Measurements from ENCODE around the gene INSYN2B.

Gene INSYN2B

GRCh38 chr5:169980418-169981053, at the start of gene INSYN2B:
Gene INSYN2B (minus strand): TSS chr5:169980495. CDS start chr5:169883898, 96,597 bp downstream.
- DNase-seq (ENCODE audit: low spot score): no peak

- DNase-seq (ENCODE audit: low spot score): no peak
Measured at GRCh38 chr5:170028124-170028523, 47.8 kb upstream of the INSYN2B start.

- no peak for DNase-seq (ENCODE audit: low spot score)
Measured at GRCh38 chr5:170025853-170026252, 45.6 kb upstream of the INSYN2B start.

GRCh38 chr5:170021506-170021905, 41.2 kb upstream of the INSYN2B start:
- no peak for DNase-seq (ENCODE audit: low spot score)

- no peak for DNase-seq (ENCODE audit: low spot score)
Measured at GRCh38 chr5:170020423-170020822, 40.1 kb upstream of the INSYN2B start.

- DNase-seq (ENCODE audit: low spot score): no peak
Measured at GRCh38 chr5:170012622-170013021, 32.3 kb upstream of the INSYN2B start.

- no peak for DNase-seq (ENCODE audit: low spot score)
Measured at GRCh38 chr5:170011751-170012150, 31.5 kb upstream of the INSYN2B start.

- DNase-seq (ENCODE audit: low spot score): no peak
Measured at GRCh38 chr5:170010595-170010994, 30.3 kb upstream of the INSYN2B start.

GRCh38 chr5:170008376-170008775, 28.1 kb upstream of the INSYN2B start:
- no peak for DNase-seq (ENCODE audit: low spot score)

GRCh38 chr5:170006021-170006420, 25.7 kb upstream of the INSYN2B start:
- no peak for DNase-seq (ENCODE audit: low spot score)

- DNase-seq (ENCODE audit: low spot score): no peak
Measured at GRCh38 chr5:170000155-170000554, 19.9 kb upstream of the INSYN2B start.

- no peak for DNase-seq (ENCODE audit: low spot score)
Measured at GRCh38 chr5:169999621-170000020, 19.3 kb upstream of the INSYN2B start.

- no peak for DNase-seq (ENCODE audit: low spot score)
Measured at GRCh38 chr5:169997798-169998197, 17.5 kb upstream of the INSYN2B start.

- no peak for DNase-seq (ENCODE audit: low spot score)
Measured at GRCh38 chr5:169993485-169993790, 13.1 kb upstream of the INSYN2B start.

- DNase-seq (ENCODE audit: low spot score): no peak
Measured at GRCh38 chr5:169992789-169993484, 12.6 kb upstream of the INSYN2B start.

- no peak for DNase-seq (ENCODE audit: low spot score)
Measured at GRCh38 chr5:169991115-169991869, 11.0 kb upstream of the INSYN2B start.

GRCh38 chr5:169989365-169989764, 9.1 kb upstream of the INSYN2B start:
- no peak for DNase-seq (ENCODE audit: low spot score)

- no peak for DNase-seq (ENCODE audit: low spot score)
Measured at GRCh38 chr5:169988947-169989346, 8.7 kb upstream of the INSYN2B start.

GRCh38 chr5:169988206-169988605, 7.9 kb upstream of the INSYN2B start:
- no peak for DNase-seq (ENCODE audit: low spot score)

- DNase-seq (ENCODE audit: low spot score): no peak
Measured at GRCh38 chr5:169979871-169980270, 424 bp downstream of the INSYN2B start.

GRCh38 chr5:169978714-169979113, 1.6 kb downstream of the INSYN2B start:
- DNase-seq (ENCODE audit: low spot score): no peak

GRCh38 chr5:169974121-169974770, 6.0 kb downstream of the INSYN2B start:
- DNase-seq (ENCODE audit: low spot score): no peak

GRCh38 chr5:169973056-169973455, 7.2 kb downstream of the INSYN2B start:
- DNase-seq (ENCODE audit: low spot score): no peak
